ENCODE data around the gene AP3D1.

AP3D1 gene

DNA sequence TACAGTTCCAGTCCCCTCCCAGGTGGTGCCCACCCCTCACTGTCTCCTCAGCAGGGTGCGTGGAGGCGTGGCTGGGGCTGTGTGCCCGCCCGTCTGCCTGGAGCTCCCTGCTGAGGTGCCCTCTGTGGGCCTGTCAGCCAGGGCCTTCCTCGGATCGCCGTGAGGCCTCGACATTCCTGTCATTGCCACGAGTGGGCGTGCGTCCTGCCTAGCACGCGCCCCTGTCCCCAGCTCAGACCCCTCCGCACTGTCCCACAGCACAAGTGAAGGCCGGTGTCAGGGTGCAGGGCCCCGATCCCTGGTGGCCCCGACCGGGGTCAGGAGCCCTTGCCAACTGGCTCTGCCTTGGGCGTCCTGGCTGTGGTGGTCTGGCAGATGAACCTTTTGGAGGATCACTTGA is 44.5 kb upstream of the AP3D1 start:
- no peaks in the 10 kb centered on the region for H3K27me3 ChIP-seq (replicated peaks)
- TF ChIP-seq, protein P1, sequence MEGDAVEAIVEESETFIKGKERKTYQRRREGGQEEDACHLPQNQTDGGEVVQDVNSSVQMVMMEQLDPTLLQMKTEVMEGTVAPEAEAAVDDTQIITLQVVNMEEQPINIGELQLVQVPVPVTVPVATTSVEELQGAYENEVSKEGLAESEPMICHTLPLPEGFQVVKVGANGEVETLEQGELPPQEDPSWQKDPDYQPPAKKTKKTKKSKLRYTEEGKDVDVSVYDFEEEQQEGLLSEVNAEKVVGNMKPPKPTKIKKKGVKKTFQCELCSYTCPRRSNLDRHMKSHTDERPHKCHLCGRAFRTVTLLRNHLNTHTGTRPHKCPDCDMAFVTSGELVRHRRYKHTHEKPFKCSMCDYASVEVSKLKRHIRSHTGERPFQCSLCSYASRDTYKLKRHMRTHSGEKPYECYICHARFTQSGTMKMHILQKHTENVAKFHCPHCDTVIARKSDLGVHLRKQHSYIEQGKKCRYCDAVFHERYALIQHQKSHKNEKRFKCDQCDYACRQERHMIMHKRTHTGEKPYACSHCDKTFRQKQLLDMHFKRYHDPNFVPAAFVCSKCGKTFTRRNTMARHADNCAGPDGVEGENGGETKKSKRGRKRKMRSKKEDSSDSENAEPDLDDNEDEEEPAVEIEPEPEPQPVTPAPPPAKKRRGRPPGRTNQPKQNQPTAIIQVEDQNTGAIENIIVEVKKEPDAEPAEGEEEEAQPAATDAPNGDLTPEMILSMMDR (IDR thresholded peaks at IDR 0.05; ENCODE audit: low read depth, low read length, missing control alignments) = no peak
- no peak overlapping the region for H3K4me3 ChIP-seq (ENCODE audit: low read depth, low read length)
- peaks cover 44% of the 10 kb centered on the region for H3K36me3 ChIP-seq (replicated peaks)
- DNase-seq = no peak
- in situ Hi-C loops (cut with HindIII; ENCODE audit: low pct_ligation_motif_present, low sequenced_read_pairs) = no loop called here
- H3K27ac ChIP-seq = no peak overlapping the region

DNA sequence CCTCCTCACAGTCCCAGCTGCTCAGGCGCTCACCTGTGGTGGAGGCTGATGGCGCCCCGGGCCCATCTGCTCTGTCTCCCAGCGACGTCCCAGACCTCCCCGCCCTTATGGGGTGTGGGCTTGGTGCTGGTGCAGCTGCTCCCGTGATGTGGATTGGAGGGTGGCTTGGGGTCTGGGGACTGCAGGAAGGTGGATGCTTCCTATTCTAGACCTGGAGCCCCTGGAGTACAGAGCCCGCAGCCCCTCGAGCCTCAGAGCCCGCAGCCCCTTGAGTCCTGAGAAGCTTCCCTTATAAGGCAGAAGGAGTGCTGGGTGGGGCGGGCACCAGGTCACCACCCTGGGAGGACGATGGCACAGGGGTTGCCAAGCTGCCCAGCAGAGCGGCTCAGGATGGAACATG is 44.0 kb upstream of the AP3D1 start:
- Histone ChIP-seq H3K27ac (no peak overlapping the region), H3K27me3 (replicated peaks) (no peaks in the 10 kb centered on the region), H3K36me3 (replicated peaks) (peaks cover 45% of the 10 kb centered on the region), H3K4me3 (ENCODE audit: low read depth, low read length) (no peak overlapping the region)
- no peak for DNase-seq
- in situ Hi-C loops (cut with HindIII; ENCODE audit: low pct_ligation_motif_present, low sequenced_read_pairs) = no loop called here
- TF ChIP-seq, protein P1 (IDR thresholded peaks at IDR 0.05; ENCODE audit: low read depth, low read length, missing control alignments) = no peak

DNA sequence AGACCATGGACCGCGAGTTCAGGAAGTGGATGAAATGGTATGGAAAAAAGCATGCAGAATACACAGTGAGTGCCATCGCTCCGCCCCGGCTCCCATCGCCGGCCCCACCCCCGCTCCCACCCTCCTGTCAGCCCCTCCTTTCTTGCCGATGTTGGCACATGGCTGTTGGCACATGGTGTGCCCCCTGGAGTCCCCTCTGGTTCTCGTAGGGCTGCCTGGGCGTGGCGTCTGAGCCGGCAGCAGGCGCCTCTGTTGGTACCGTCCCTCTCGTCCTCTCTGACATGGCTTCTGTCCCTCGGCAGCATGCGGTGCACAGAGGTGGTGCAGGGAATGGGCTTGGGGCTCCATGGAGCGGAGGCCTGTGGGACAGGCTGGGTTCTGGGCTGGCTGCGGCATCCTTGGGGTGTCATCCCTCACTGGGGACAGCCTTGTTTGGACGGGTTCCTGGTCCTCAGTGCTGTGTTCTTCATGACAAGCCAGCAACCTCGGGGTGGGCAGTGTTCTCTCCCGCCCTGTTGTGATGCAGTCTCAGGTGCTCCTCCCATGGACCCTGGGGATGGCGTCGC is 43.2 kb upstream of the AP3D1 start:
- H3K27me3 ChIP-seq (replicated peaks) = no peaks in the 10 kb centered on the region
- in situ Hi-C loops (cut with HindIII; ENCODE audit: low pct_ligation_motif_present, low sequenced_read_pairs) = no loop called here
- TF ChIP-seq, protein P1 (IDR thresholded peaks at IDR 0.05; ENCODE audit: low read depth, low read length, missing control alignments) = no peak
- H3K36me3 ChIP-seq (replicated peaks) = peaks cover 41% of the 10 kb centered on the region
- no peak for DNase-seq
- no peak overlapping the region for H3K27ac ChIP-seq
- no peak overlapping the region for H3K4me3 ChIP-seq (ENCODE audit: low read depth, low read length)

DNA sequence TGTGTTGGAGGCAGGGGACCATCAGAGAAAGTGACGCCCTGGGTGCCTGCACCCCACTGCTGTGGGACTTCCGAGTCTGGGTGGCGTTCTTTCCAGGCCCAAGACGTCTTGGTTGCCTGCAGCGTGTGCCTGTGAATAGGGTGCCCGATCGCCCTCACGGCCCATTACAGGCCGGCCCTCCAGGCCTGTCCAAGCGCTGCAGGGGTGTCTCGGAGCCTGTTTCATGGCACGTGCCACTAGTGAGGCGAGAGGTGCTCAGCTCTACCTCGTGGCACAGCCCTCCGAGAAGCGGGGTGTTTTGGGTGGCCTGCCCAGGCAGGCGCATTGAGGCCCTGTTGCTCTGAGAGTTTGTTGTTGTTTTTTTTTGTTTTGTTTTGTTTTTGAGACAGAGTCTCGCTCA is 42.4 kb upstream of the AP3D1 start:
- H3K27me3 ChIP-seq (replicated peaks) = no peaks in the 10 kb centered on the region
- DNase-seq = no peak
- in situ Hi-C loops (cut with HindIII; ENCODE audit: low pct_ligation_motif_present, low sequenced_read_pairs) = no loop called here
- TF ChIP-seq, protein P1 (IDR thresholded peaks at IDR 0.05; ENCODE audit: low read depth, low read length, missing control alignments) = no peak
- no peak overlapping the region for H3K4me3 ChIP-seq (ENCODE audit: low read depth, low read length)
- H3K27ac ChIP-seq = no peak overlapping the region
- H3K36me3 ChIP-seq (replicated peaks) = peaks cover 47% of the 10 kb centered on the region

DNA sequence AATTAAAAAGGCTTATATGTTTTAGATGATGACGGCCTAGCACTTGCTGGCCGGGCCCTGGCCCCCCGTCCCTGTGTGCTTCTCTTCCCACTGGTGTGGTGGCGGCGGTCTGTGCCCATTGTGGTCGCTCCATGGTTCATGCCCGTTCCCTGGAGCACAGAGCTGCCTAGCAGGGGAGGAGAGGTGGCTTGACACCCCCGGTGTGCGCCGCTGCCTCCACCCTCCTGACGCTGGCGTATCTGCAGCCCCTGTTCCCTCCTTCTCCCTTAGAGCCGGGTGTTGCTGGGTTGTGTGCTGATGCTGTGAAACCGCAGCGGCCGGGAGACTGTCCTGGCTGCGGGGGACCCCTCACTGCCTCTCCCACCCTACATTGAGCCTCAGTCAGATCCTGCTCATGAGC is 41.5 kb upstream of the AP3D1 start:
- Histone ChIP-seq H3K36me3 (replicated peaks) (peaks cover 47% of the 10 kb centered on the region), H3K27ac (no peak overlapping the region), H3K4me3 (ENCODE audit: low read depth, low read length) (no peak overlapping the region), H3K27me3 (replicated peaks) (no peaks in the 10 kb centered on the region)
- in situ Hi-C loops (cut with HindIII; ENCODE audit: low pct_ligation_motif_present, low sequenced_read_pairs) = no loop called here
- DNase-seq = no peak
- TF ChIP-seq, protein P1 (IDR thresholded peaks at IDR 0.05; ENCODE audit: low read depth, low read length, missing control alignments) = no peak

All from brain microvascular endothelial cell (primary cell).